ENCODE data around the gene AUTS2. TPM values are rescaled to one million over a fixed set of nuclear protein-coding genes. Genes with fewer than 3 reads are reported as not detected.

The AUTS2 gene
- total RNA-seq, 1 donor from 2014 or later = 53.0 TPM

DNA sequence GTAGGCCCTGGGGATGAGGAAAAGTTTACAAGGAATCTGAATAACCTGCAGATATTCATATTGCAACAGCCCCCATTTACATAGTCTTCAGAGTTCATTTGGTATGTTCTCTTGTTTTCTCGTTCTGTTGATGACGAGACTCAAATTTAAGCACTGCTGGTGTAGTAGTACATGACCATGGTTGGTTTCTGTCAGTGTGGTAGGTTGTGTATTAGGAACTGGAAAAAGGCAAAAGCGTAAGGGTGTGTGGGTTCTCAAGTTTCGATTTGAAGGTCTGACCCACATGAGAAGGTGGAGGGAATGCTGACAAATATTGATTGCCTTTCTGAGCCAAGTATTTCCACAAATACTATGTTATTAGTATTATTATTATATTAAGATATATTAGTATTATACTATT lies 151.7 kb downstream of the AUTS2 start:
- Histone ChIP-seq H3K27ac (no peak overlapping the region), H3K4me3 (no peak overlapping the region), H3K36me3 (no peaks in the 10 kb centered on the region), H3K27me3 (no peaks in the 10 kb centered on the region), H3K9me3 (no peaks in the 10 kb centered on the region), H3K4me1 (no peaks in the 10 kb centered on the region)
- intact Hi-C loops (cut with DNase I) = no loop called here
- DNase-seq (ENCODE audit: extremely low spot score in 2 of 2) = no peak
- TF ChIP-seq POLR2AphosphoS5 (IDR thresholded peaks at IDR 0.05; ENCODE audit: insufficient read depth in 1 of 2, low read depth in 1 of 2) = no peak
- no peak for TF ChIP-seq POLR2A (IDR thresholded peaks at IDR 0.05)
- TF ChIP-seq, protein P1, sequence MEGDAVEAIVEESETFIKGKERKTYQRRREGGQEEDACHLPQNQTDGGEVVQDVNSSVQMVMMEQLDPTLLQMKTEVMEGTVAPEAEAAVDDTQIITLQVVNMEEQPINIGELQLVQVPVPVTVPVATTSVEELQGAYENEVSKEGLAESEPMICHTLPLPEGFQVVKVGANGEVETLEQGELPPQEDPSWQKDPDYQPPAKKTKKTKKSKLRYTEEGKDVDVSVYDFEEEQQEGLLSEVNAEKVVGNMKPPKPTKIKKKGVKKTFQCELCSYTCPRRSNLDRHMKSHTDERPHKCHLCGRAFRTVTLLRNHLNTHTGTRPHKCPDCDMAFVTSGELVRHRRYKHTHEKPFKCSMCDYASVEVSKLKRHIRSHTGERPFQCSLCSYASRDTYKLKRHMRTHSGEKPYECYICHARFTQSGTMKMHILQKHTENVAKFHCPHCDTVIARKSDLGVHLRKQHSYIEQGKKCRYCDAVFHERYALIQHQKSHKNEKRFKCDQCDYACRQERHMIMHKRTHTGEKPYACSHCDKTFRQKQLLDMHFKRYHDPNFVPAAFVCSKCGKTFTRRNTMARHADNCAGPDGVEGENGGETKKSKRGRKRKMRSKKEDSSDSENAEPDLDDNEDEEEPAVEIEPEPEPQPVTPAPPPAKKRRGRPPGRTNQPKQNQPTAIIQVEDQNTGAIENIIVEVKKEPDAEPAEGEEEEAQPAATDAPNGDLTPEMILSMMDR (IDR thresholded peaks at IDR 0.05) = no peak

DNA sequence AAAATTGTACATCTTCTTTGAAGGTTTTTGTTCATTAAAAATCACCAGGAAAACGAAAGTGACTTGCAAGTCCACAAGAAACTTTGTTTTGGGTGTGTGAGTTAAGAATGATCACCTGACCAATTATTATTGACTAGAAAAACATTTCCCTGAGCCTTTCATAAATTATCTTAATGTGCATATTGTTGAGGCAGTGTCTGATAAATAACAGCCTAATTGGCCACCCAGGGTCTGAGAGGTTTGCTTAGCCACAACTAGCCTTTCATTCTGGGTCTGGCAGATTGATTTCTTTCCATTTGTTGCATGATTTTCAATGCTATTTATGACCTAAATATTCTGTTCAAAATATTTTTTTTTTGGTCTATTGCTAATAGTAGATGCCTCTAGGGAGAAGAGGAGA lies 152.8 kb downstream of the AUTS2 start:
- DNase-seq (ENCODE audit: extremely low spot score in 2 of 2) = no peak
- TF ChIP-seq POLR2A (IDR thresholded peaks at IDR 0.05) (no peak), POLR2AphosphoS5 (IDR thresholded peaks at IDR 0.05; ENCODE audit: insufficient read depth in 1 of 2, low read depth in 1 of 2) (no peak)
- TF ChIP-seq, protein P1 (IDR thresholded peaks at IDR 0.05) = no peak
- H3K27ac ChIP-seq = no peak overlapping the region
- no peaks in the 10 kb centered on the region for H3K36me3 ChIP-seq
- no peaks in the 10 kb centered on the region for H3K27me3 ChIP-seq
- no peaks in the 10 kb centered on the region for H3K4me1 ChIP-seq
- no peak overlapping the region for H3K4me3 ChIP-seq
- intact Hi-C loops (cut with DNase I) = no loop called here
- H3K9me3 ChIP-seq = no peaks in the 10 kb centered on the region

DNA sequence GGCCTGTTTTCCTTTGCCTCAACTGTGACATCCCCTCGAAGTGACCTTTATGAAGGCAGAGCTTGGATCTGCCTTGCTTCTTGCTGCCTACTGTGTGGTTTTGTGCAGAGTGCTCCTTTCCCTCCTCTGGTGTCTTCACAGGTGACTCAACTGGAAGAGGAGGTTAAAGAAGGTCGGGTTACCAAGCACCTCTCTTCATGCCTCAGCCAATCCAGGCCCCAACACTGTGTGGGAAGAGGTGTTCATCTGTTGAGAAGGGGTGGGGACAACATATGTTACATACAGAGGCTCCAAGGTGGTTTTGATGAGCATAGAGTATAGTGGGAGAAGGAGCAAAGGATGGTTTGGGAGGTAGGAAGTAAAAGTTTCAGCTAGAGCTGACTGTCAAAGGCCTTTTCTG lies 155.7 kb downstream of the AUTS2 start:
- TF ChIP-seq, protein P1 (IDR thresholded peaks at IDR 0.05) = no peak
- TF ChIP-seq POLR2AphosphoS5 (IDR thresholded peaks at IDR 0.05; ENCODE audit: insufficient read depth in 1 of 2, low read depth in 1 of 2) = no peak
- TF ChIP-seq POLR2A (IDR thresholded peaks at IDR 0.05) = no peak
- Histone ChIP-seq H3K27ac (no peak overlapping the region), H3K27me3 (no peaks in the 10 kb centered on the region), H3K36me3 (no peaks in the 10 kb centered on the region), H3K4me1 (no peaks in the 10 kb centered on the region), H3K4me3 (no peak overlapping the region), H3K9me3 (no peaks in the 10 kb centered on the region)
- intact Hi-C loops (cut with DNase I) = no loop called here
- DNase-seq (ENCODE audit: extremely low spot score in 2 of 2) = no peak

DNA sequence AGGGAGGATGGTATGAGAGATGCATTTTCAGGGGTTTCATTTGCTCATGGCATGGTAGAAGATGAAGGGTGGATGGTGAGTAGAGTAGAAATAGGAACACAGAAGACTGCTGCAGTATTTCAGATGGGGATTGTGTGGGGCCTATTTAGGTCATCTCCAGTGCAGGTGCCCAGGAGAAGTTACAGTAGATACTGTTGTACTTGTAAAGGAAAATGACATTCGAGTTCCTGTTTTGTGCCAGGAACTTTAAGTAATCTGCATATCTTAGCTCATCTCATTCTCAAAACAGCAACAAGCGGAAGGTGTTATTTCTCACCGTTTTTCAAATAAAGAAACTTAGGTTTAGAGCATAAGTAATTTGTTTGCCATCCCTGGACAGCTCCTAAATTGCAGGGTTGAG lies 156.2 kb downstream of the AUTS2 start:
- Histone ChIP-seq H3K9me3 (no peaks in the 10 kb centered on the region), H3K4me3 (no peak overlapping the region), H3K27ac (no peak overlapping the region), H3K36me3 (no peaks in the 10 kb centered on the region), H3K4me1 (no peaks in the 10 kb centered on the region), H3K27me3 (no peaks in the 10 kb centered on the region)
- TF ChIP-seq POLR2AphosphoS5 (IDR thresholded peaks at IDR 0.05; ENCODE audit: insufficient read depth in 1 of 2, low read depth in 1 of 2) (no peak), POLR2A (IDR thresholded peaks at IDR 0.05) (no peak)
- TF ChIP-seq, protein P1 (IDR thresholded peaks at IDR 0.05) = no peak
- intact Hi-C loops (cut with DNase I) = no loop called here
- no peak for DNase-seq (ENCODE audit: extremely low spot score in 2 of 2)

DNA sequence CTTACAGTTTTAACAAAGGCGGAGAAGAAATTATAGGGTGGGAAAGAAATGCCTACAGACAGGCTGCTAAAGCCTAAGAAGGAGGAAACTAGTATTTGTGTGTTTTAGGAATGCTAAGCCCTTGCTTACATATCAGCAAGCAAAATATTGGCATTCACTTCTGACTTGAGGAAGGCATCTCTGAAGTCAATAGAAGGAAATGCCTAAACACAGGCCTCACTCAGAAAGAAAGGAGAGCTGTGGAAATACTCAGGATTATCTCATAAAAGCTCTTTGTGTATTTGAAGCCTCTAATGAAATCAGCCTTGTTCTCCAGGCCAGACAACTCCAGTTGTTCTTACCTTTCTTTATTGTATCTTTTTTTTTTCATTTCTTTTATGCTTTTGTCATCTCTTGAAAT lies 158.0 kb downstream of the AUTS2 start:
- H3K27me3 ChIP-seq = no peaks in the 10 kb centered on the region
- TF ChIP-seq, protein P1 (IDR thresholded peaks at IDR 0.05) = no peak
- TF ChIP-seq POLR2A (IDR thresholded peaks at IDR 0.05) = no peak
- no peak for TF ChIP-seq POLR2AphosphoS5 (IDR thresholded peaks at IDR 0.05; ENCODE audit: insufficient read depth in 1 of 2, low read depth in 1 of 2)
- no peaks in the 10 kb centered on the region for H3K9me3 ChIP-seq
- H3K4me3 ChIP-seq = no peak overlapping the region
- H3K4me1 ChIP-seq = no peaks in the 10 kb centered on the region
- intact Hi-C loops (cut with DNase I) = no loop called here
- no peak for DNase-seq (ENCODE audit: extremely low spot score in 2 of 2)
- no peak overlapping the region for H3K27ac ChIP-seq
- H3K36me3 ChIP-seq = no peaks in the 10 kb centered on the region

All from vagina (tissue), 2 donors.